Left lung (tissue), 10 donors: ENCODE data around the gene SNRNP27. TPM values are rescaled to one million over a fixed set of nuclear protein-coding genes. Genes with fewer than 3 reads are reported as not detected.

ENCODE experiments used
- ATAC-seq: fragments of 200-7000 bp; cut with Tn5 transposase; one replicate; pipeline ENCODE4 v1.9.1; 2020; ENCODE audit warnings: moderate library complexity
- DNase-seq, 4 donors: peaks; one replicate each; pipeline ENCODE4 v3.0.0-alpha.2; 2013 to 2020
- H3K27ac ChIP-seq, 2 donors: fragments of 200-600 bp; sonication (generic) in 1 of 2; one replicate each; pipeline versions ENCODE4 v1.5.0 to v1.8.0; 2020 to 2021
- H3K27me3 ChIP-seq, 2 donors: fragments of 200-600 bp; sonication (generic) in 1 of 2; one replicate each; pipeline versions ENCODE4 v1.5.0 to v1.8.0; 2020 to 2021
- H3K36me3 ChIP-seq, 2 donors: fragments of 200-600 bp; sonication (generic) in 1 of 2; one replicate each; pipeline versions ENCODE4 v1.5.0 to v1.8.0; 2020 to 2021
- H3K4me1 ChIP-seq, 2 donors: fragments of 200-600 bp; one replicate each; pipeline ENCODE4 v1.8.0; 2021
- H3K4me3 ChIP-seq, 2 donors: fragments of 200-600 bp; sonication (generic) in 1 of 2; one replicate each; pipeline versions ENCODE4 v1.5.0 to v1.8.0; 2020 to 2021; ENCODE audit warnings: mild to moderate bottlenecking in 1 of 2
- H3K9me3 ChIP-seq, 2 donors: fragments of 200-600 bp; sonication (generic) in 1 of 2; one replicate each; pipeline versions ENCODE4 v1.5.0 to v1.8.0; 2020 to 2021
- CTCF ChIP-seq, 2 donors: fragments of 200-600 bp; sonication (generic) in 1 of 2; IDR thresholded peaks; one replicate each; pipeline versions ENCODE4 v1.5.0 to v1.8.0; 2021; ENCODE audit warnings: antibody characterized with exemption in 2 of 2
- intact Hi-C, 2 donors: fragments of 100-400 bp; cut with DNase I; formaldehyde crosslinking; loops; one replicate each; pipeline versions ENCODE4 v1.11.2 to v1.14.2; 2022
- polyA plus RNA-seq, 6 donors: library from polyadenylated mRNA; unstranded; fragments of 120-200 nt; gene quantifications; one replicate each; pipeline ENCODE4 v1.2.1, GENCODE V29; 2013; ENCODE audit not compliant: insufficient read length in 6 of 6
- total RNA-seq, 2 donors: library from RNA; stranded (reverse); fragmentation: NEBNext Ultra II Directional; extraction: Animal tissue kit (Norgen Biotek cat#: 25700); gene quantifications; one replicate each; pipeline ENCODE4 v1.2.1, GENCODE V29; 2021
- donor health status: DM: no; HTN: yes; CAD: no.
- donor health status: DM: no; HTN: no; CAD: no.

Gene SNRNP27
- total and polyA plus RNA-seq, 8 donors, result 37.1 to 76.8 (median 66.0) TPM

- Histone ChIP-seq H3K4me3 (no peak overlapping the region), H3K27ac (peak overlapping the region in 1 of 2 donors; percentile 94), H3K27me3 (peaks cover 0 to 11% of the 10 kb centered on the region in 2 donors), H3K9me3 (no peaks in the 10 kb centered on the region), H3K4me1 (peaks cover 4 to 67% of the 10 kb centered on the region in 2 donors), H3K36me3 (peaks cover 0 to 26% of the 10 kb centered on the region in 2 donors)
- TF ChIP-seq CTCF (IDR thresholded peaks at IDR 0.05), result no peak
- intact Hi-C loops, result no loop called here
- DNase-seq, result no peak
- ATAC-seq, result peak; percentile 50
These were observed 52.9 kb downstream of the SNRNP27 start for GRCh38 chr2:69946351-69947324.

- Histone ChIP-seq H3K9me3 (no peaks in the 10 kb centered on the region), H3K27me3 (peaks cover 0 to 11% of the 10 kb centered on the region in 2 donors), H3K27ac (peak overlapping the region in 1 of 2 donors; percentile 94), H3K4me1 (peaks cover 4 to 71% of the 10 kb centered on the region in 2 donors), H3K36me3 (peaks cover 0 to 19% of the 10 kb centered on the region in 2 donors), H3K4me3 (no peak overlapping the region)
- intact Hi-C loops, result no loop called here
- no peak for TF ChIP-seq CTCF (IDR thresholded peaks at IDR 0.05)
- ATAC-seq, result no peak
- DNase-seq, result no peak
These were observed 53.7 kb downstream of the SNRNP27 start for GRCh38 chr2:69947325-69947931.

GRCh38 chr2:69948032-69948962 lies 54.5 kb downstream of the SNRNP27 start:
- H3K4me1 ChIP-seq, result peaks cover 4 to 69% of the 10 kb centered on the region in 2 donors
- DNase-seq (peak in 1 of 4 donors; percentile 12), ATAC-seq (peak; percentile 8)
- no peak overlapping the region for H3K4me3 ChIP-seq
- H3K27ac ChIP-seq, result peak overlapping the region in 1 of 2 donors; percentile 94
- H3K27me3 ChIP-seq, result peaks cover 0 to 11% of the 10 kb centered on the region in 2 donors
- no peaks in the 10 kb centered on the region for H3K9me3 ChIP-seq
- TF ChIP-seq CTCF (IDR thresholded peaks at IDR 0.05), result no peak
- H3K36me3 ChIP-seq, result peaks cover 0 to 10% of the 10 kb centered on the region in 2 donors
- intact Hi-C loops, result no loop called here

- intact Hi-C loops, result no loop called here
- ATAC-seq, result no peak
- no peak for TF ChIP-seq CTCF (IDR thresholded peaks at IDR 0.05)
- no peak overlapping the region for H3K4me3 ChIP-seq
- peaks cover 0 to 2% of the 10 kb centered on the region in 2 donors for H3K36me3 ChIP-seq
- H3K27me3 ChIP-seq, result peaks cover 0 to 11% of the 10 kb centered on the region in 2 donors
- peaks cover 4 to 67% of the 10 kb centered on the region in 2 donors for H3K4me1 ChIP-seq
- H3K27ac ChIP-seq, result peak overlapping the region in 1 of 2 donors; percentile 94
- no peak for DNase-seq
- no peaks in the 10 kb centered on the region for H3K9me3 ChIP-seq
These were observed 55.3 kb downstream of the SNRNP27 start for GRCh38 chr2:69948963-69949645.
